Measurements from ENCODE around the gene KRTDAP. TPM values are rescaled to one million over a fixed set of nuclear protein-coding genes. Genes with fewer than 3 reads are reported as not detected.
"Not testable (repeated sequence)": the region's sequence is repeated elsewhere in the genome, so short reads cannot be mapped to it uniquely, and the experiment has no call there.

The KRTDAP gene
- total RNA-seq, 1 donor from 2014 or later: not detected

DNA sequence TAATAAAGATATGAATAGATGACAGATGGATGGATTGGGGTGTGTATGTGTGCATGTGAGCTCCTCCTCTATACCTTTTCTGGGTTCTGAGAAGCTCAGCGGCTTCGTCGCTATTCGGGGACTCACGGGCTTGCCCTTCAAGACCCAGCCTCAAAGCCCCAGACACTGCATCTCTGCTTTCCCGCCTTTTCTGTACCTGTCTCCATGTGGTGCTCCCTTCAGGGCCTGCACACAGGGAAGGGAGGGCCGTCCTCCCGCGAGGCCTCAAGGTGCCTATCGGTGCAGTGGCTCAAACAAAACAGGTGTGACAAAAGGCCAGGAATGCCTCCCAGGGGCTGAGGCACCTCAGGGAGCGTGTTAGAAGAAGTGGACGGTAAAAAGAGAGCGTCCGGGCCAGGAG is 16.2 kb downstream of the KRTDAP start:
- DNase-seq (ENCODE audit: extremely low spot score, unreplicated experiment): no peak

DNA sequence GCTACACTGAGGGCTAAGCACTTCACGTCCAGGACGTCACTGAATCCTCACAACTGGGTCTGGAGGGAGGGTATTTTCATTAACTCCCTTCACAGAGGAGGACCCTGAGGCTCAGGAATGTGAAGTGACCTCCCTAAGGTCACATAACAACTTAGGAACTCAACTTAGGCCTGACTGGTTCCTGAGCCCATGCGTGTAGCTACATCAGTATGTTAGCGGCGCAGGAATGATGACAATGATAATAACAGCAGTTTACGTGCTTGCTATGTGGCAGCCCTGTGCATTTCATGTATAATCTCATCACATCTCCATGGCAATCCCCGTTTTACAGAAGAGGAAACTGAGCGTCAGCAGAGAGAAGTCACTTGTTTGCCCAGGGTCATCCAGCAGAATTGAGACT is 18.3 kb downstream of the KRTDAP start:
- DNase-seq (ENCODE audit: extremely low spot score, unreplicated experiment): no peak
- Mint-ChIP-seq H3K36me3 (ENCODE audit: unreplicated experiment) (no peaks in the 10 kb centered on the region), H3K27me3 (ENCODE audit: unreplicated experiment) (no peaks in the 10 kb centered on the region), H3K27ac (ENCODE audit: unreplicated experiment) (no peak overlapping the region), H3K4me1 (ENCODE audit: unreplicated experiment) (no peaks in the 10 kb centered on the region), H3K4me3 (ENCODE audit: unreplicated experiment) (no peak overlapping the region), H3K9me3 (ENCODE audit: unreplicated experiment) (no peaks in the 10 kb centered on the region)
- TF ChIP-seq, protein P1, sequence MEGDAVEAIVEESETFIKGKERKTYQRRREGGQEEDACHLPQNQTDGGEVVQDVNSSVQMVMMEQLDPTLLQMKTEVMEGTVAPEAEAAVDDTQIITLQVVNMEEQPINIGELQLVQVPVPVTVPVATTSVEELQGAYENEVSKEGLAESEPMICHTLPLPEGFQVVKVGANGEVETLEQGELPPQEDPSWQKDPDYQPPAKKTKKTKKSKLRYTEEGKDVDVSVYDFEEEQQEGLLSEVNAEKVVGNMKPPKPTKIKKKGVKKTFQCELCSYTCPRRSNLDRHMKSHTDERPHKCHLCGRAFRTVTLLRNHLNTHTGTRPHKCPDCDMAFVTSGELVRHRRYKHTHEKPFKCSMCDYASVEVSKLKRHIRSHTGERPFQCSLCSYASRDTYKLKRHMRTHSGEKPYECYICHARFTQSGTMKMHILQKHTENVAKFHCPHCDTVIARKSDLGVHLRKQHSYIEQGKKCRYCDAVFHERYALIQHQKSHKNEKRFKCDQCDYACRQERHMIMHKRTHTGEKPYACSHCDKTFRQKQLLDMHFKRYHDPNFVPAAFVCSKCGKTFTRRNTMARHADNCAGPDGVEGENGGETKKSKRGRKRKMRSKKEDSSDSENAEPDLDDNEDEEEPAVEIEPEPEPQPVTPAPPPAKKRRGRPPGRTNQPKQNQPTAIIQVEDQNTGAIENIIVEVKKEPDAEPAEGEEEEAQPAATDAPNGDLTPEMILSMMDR (IDR thresholded peaks at IDR 0.05): no peak

More for the DNA sequence above, 16.2 kb downstream of the KRTDAP start:
- Mint-ChIP-seq H3K36me3 (ENCODE audit: unreplicated experiment) (no peaks in the 10 kb centered on the region), H3K9me3 (ENCODE audit: unreplicated experiment) (no peaks in the 10 kb centered on the region), H3K4me3 (ENCODE audit: unreplicated experiment) (no peak overlapping the region), H3K4me1 (ENCODE audit: unreplicated experiment) (no peaks in the 10 kb centered on the region), H3K27ac (ENCODE audit: unreplicated experiment) (no peak overlapping the region), H3K27me3 (ENCODE audit: unreplicated experiment) (no peaks in the 10 kb centered on the region)
- TF ChIP-seq, protein P1 (IDR thresholded peaks at IDR 0.05): no peak

DNA sequence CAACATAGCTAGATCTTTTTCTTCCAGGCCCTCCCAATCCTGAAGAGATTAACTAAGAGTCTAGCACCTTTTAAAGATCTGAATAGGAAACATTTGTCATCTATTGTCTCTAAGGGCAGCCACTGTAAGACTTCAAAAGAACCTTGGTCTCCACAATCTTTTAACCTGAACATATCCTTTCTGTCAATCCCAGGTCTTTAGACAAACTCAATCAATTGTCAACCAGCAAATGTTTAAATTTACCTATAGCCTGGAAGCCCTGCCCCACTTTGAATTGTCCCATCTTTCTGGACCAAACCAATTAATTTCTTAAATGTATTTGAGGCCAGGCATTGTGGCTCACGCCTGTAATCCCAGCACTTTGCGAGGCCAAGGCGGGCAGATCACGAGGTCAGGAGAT is 19.2 kb downstream of the KRTDAP start:
- H3K4me1 Mint-ChIP-seq (ENCODE audit: unreplicated experiment); H3K27me3 Mint-ChIP-seq (ENCODE audit: unreplicated experiment); DNase-seq (ENCODE audit: extremely low spot score, unreplicated experiment); H3K27ac Mint-ChIP-seq (ENCODE audit: unreplicated experiment); H3K36me3 Mint-ChIP-seq (ENCODE audit: unreplicated experiment); H3K4me3 Mint-ChIP-seq (ENCODE audit: unreplicated experiment); H3K9me3 Mint-ChIP-seq (ENCODE audit: unreplicated experiment): not testable (repeated sequence)

DNA sequence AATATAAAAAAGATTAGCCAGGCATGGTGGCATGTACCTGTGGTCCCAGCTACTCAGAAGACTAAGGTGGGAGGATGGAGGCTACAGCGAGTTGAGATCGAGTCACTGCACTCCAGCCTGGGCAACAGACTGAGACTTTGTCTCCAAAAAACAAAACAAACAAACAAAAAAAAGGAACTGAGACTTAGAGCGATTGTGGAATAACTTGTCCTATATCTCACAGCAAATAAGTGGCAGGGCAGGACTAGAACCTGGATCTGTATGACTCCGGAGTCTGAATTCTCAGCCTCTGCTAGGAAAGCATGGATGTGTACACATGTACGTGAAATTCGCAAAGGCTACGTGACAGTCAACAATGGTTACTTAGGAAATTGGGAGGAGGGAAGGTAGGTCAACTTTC is 20.1 kb downstream of the KRTDAP start:
- no peak overlapping the region for H3K4me3 Mint-ChIP-seq (ENCODE audit: unreplicated experiment)
- DNase-seq (ENCODE audit: extremely low spot score, unreplicated experiment): no peak
- TF ChIP-seq, protein P1 (IDR thresholded peaks at IDR 0.05): no peak
- no peaks in the 10 kb centered on the region for H3K4me1 Mint-ChIP-seq (ENCODE audit: unreplicated experiment)
- no peaks in the 10 kb centered on the region for H3K9me3 Mint-ChIP-seq (ENCODE audit: unreplicated experiment)
- peaks cover 4% of the 10 kb centered on the region for H3K27me3 Mint-ChIP-seq (ENCODE audit: unreplicated experiment)
- H3K27ac Mint-ChIP-seq (ENCODE audit: unreplicated experiment): no peak overlapping the region
- no peaks in the 10 kb centered on the region for H3K36me3 Mint-ChIP-seq (ENCODE audit: unreplicated experiment)

DNA sequence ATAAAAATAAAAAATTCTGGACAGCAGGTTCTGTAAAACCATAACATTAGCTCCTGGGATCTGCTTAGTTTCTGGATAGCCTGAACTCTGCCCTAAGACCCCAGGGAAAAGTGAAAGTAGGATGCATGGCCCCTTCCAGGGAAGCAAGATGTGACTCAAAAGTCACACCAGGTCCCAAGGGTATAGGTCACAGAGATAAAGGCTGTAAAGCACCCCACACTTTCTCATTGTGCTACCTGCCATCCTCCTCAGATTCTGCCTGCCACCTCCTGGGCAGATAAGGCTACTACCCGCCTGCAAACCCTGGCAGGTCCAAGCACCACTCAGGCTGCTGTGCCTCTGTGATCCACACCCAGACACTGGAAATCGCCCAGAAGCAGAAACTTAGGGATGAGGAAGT is 21.6 kb downstream of the KRTDAP start:
- no peaks in the 10 kb centered on the region for H3K36me3 Mint-ChIP-seq (ENCODE audit: unreplicated experiment)
- TF ChIP-seq, protein P1 (IDR thresholded peaks at IDR 0.05): peak; percentile 31
- no peaks in the 10 kb centered on the region for H3K9me3 Mint-ChIP-seq (ENCODE audit: unreplicated experiment)
- no peak for DNase-seq (ENCODE audit: extremely low spot score, unreplicated experiment)
- peaks cover 4% of the 10 kb centered on the region for H3K27me3 Mint-ChIP-seq (ENCODE audit: unreplicated experiment)
- H3K4me1 Mint-ChIP-seq (ENCODE audit: unreplicated experiment): no peaks in the 10 kb centered on the region
- H3K27ac Mint-ChIP-seq (ENCODE audit: unreplicated experiment): no peak overlapping the region
- H3K4me3 Mint-ChIP-seq (ENCODE audit: unreplicated experiment): no peak overlapping the region

DNA sequence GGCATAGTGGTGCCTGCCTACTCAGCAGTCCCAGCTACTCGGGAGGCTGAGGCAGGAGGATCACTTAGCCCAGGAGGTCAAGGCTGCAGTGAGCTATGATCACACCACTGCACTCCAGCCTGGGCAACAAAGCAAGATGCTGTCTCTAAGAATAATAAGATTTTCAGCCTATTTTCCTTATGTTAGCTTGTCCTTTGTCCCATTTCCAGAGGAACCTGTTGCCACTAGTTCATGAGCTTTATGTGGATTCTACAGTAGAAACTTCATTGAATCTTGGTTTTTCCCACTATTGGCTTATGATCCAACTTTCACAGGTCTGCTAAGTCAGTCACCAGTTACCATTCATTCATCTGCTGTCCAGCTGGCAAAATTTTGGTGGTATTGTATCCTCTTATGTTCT is 24.0 kb downstream of the KRTDAP start:
- no peak overlapping the region for H3K27ac Mint-ChIP-seq (ENCODE audit: unreplicated experiment)
- H3K27me3 Mint-ChIP-seq (ENCODE audit: unreplicated experiment): peaks cover 6% of the 10 kb centered on the region
- H3K9me3 Mint-ChIP-seq (ENCODE audit: unreplicated experiment): no peaks in the 10 kb centered on the region
- TF ChIP-seq, protein P1 (IDR thresholded peaks at IDR 0.05): no peak
- no peaks in the 10 kb centered on the region for H3K36me3 Mint-ChIP-seq (ENCODE audit: unreplicated experiment)
- DNase-seq (ENCODE audit: extremely low spot score, unreplicated experiment): no peak
- no peaks in the 10 kb centered on the region for H3K4me1 Mint-ChIP-seq (ENCODE audit: unreplicated experiment)
- no peak overlapping the region for H3K4me3 Mint-ChIP-seq (ENCODE audit: unreplicated experiment)

DNA sequence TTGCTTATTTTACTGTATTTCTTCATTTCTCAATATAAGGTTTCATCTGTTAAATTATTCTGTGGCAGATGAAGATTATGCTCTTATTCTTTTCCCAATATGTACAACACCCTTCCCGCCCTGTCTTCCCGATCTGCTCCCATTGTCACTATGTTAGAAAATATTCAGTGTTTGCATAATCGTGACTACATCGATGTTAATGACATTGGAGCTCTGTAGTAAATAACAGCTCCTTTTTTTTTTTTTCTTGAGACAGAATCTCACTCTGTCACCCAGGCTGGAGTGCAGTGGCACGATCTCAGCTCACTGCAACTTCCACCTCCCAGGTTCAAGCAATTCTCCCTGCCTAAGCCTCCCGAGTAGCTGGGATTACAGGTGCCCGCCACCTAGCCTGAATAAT is 27.3 kb downstream of the KRTDAP start:
- not testable (repeated sequence) for H3K4me3 Mint-ChIP-seq (ENCODE audit: unreplicated experiment); H3K27ac Mint-ChIP-seq (ENCODE audit: unreplicated experiment); H3K36me3 Mint-ChIP-seq (ENCODE audit: unreplicated experiment); H3K9me3 Mint-ChIP-seq (ENCODE audit: unreplicated experiment); H3K4me1 Mint-ChIP-seq (ENCODE audit: unreplicated experiment); DNase-seq (ENCODE audit: extremely low spot score, unreplicated experiment)
- peaks cover 12% of the 10 kb centered on the region for H3K27me3 Mint-ChIP-seq (ENCODE audit: unreplicated experiment)
